ENCODE results near the gene LRRN3. TPM values are rescaled to one million over a fixed set of nuclear protein-coding genes. Genes with fewer than 3 reads are reported as not detected.

LRRN3 gene
- total RNA-seq, 2 experiments from 2014 or later, result 5.4 to 5.8 TPM

GRCh38 chr7:111094419-111094818 is 3.5 kb downstream of the LRRN3 start:
- Mint-ChIP-seq H3K4me1 (ENCODE audit: low read depth) (peaks cover 71% of the 10 kb centered on the region), H3K36me3 (ENCODE audit: low read depth) (no peaks in the 10 kb centered on the region), H3K9me3 (no peaks in the 10 kb centered on the region), H3K27me3 (ENCODE audit: low read depth) (no peaks in the 10 kb centered on the region), H3K4me3 (peak overlapping the region; percentile 85), H3K27ac (peak overlapping the region; percentile 92)
- intact Hi-C loops (cut with micrococcal nuclease), result loop anchor here (1.0 to 10.0 kb wide), 7 partner anchors 14 to 1358 kb away; partner anchors contain the start of genes DOCK4, IFRD1 and ZNF277
- CTCF ChIA-PET, result interaction anchor here (0.6 to 1.7 kb wide), 3 partner anchors 44 to 645 kb away, joined by 3 to 6 read pairs (median 4); no protein-coding TSS in a partner anchor
- no peak for DNase-seq

- Mint-ChIP-seq H3K36me3 (ENCODE audit: low read depth) (peaks cover 11% of the 10 kb centered on the region), H3K4me3 (no peak overlapping the region)
- CTCF ChIA-PET, result interaction anchor here (1.1 kb wide), 1 partner anchor 14 kb away, joined by 3 read pairs; no protein-coding TSS in a partner anchor
Measured at GRCh38 chr7:111096997-111097396, 6.1 kb downstream of the LRRN3 start.

GRCh38 chr7:111098011-111098925 is 7.3 kb downstream of the LRRN3 start:
- Mint-ChIP-seq H3K36me3 (ENCODE audit: low read depth) (peaks cover 16% of the 10 kb centered on the region), H3K4me1 (ENCODE audit: low read depth) (peaks cover 68% of the 10 kb centered on the region), H3K27me3 (ENCODE audit: low read depth) (no peaks in the 10 kb centered on the region), H3K27ac (peak overlapping the region; percentile 85), H3K4me3 (peak overlapping the region; percentile 70), H3K9me3 (no peaks in the 10 kb centered on the region)
- CTCF ChIA-PET, result interaction anchor here (0.7 to 2.3 kb wide), 22 partner anchors 8 to 1000 kb away, joined by 3 to 13 read pairs (median 4); partner anchors contain the start of gene LRRN3
- intact Hi-C loops (cut with micrococcal nuclease), result loop anchor here (1.0 to 10.0 kb wide), 8 partner anchors 388 to 1254 kb away; no protein-coding TSS in a partner anchor
- peak; percentile 83 for DNase-seq

More at GRCh38 chr7:111096997-111097396, 6.1 kb downstream of the LRRN3 start:
- Mint-ChIP-seq H3K9me3 (no peaks in the 10 kb centered on the region), H3K27ac (no peak overlapping the region), H3K27me3 (ENCODE audit: low read depth) (no peaks in the 10 kb centered on the region), H3K4me1 (ENCODE audit: low read depth) (peaks cover 68% of the 10 kb centered on the region)
- intact Hi-C loops (cut with micrococcal nuclease), result loop anchor here (10.0 kb wide), 3 partner anchors 662 to 1092 kb away; no protein-coding TSS in a partner anchor
- DNase-seq, result no peak

GRCh38 chr7:111098926-111099250 is 8.0 kb downstream of the LRRN3 start:
- Mint-ChIP-seq H3K27ac (no peak overlapping the region), H3K36me3 (ENCODE audit: low read depth) (peaks cover 16% of the 10 kb centered on the region), H3K9me3 (no peaks in the 10 kb centered on the region), H3K27me3 (ENCODE audit: low read depth) (no peaks in the 10 kb centered on the region), H3K4me1 (ENCODE audit: low read depth) (peaks cover 69% of the 10 kb centered on the region), H3K4me3 (peak overlapping the region; percentile 70)
- CTCF ChIA-PET, result interaction anchor here (0.7 to 2.3 kb wide), 20 partner anchors 8 to 1000 kb away, joined by 3 to 13 read pairs (median 4); partner anchors contain the start of gene LRRN3
- DNase-seq, result no peak
- intact Hi-C loops (cut with micrococcal nuclease), result loop anchor here (1.0 to 10.0 kb wide), 8 partner anchors 387 to 1255 kb away; no protein-coding TSS in a partner anchor

- no peak overlapping the region for H3K4me3 Mint-ChIP-seq
- peaks cover 25% of the 10 kb centered on the region for H3K36me3 Mint-ChIP-seq (ENCODE audit: low read depth)
Measured at GRCh38 chr7:111101856-111102646, 11.1 kb downstream of the LRRN3 start.

GRCh38 chr7:111103136-111103535 is 12.2 kb downstream of the LRRN3 start:
- H3K36me3 Mint-ChIP-seq (ENCODE audit: low read depth), result peaks cover 25% of the 10 kb centered on the region
- no peak overlapping the region for H3K27ac Mint-ChIP-seq
- CTCF ChIA-PET, result no interaction called here

More at GRCh38 chr7:111101856-111102646, 11.1 kb downstream of the LRRN3 start:
- H3K9me3 Mint-ChIP-seq, result no peaks in the 10 kb centered on the region
- H3K4me1 Mint-ChIP-seq (ENCODE audit: low read depth), result peaks cover 65% of the 10 kb centered on the region
- DNase-seq, result no peak
- intact Hi-C loops (cut with micrococcal nuclease), result loop anchor here (1.0 to 2.0 kb wide), 2 partner anchors 9 to 19 kb away; no protein-coding TSS in a partner anchor
- H3K27me3 Mint-ChIP-seq (ENCODE audit: low read depth), result no peaks in the 10 kb centered on the region
- CTCF ChIA-PET, result interaction anchor here (0.6 kb wide), 2 partner anchors 12 to 22 kb away, joined by 3 to 5 read pairs; no protein-coding TSS in a partner anchor
- peak overlapping the region; percentile 56 for H3K27ac Mint-ChIP-seq

GRCh38 chr7:111103678-111104274 is 12.8 kb downstream of the LRRN3 start:
- Mint-ChIP-seq H3K4me3 (no peak overlapping the region), H3K9me3 (no peaks in the 10 kb centered on the region), H3K36me3 (ENCODE audit: low read depth) (peaks cover 26% of the 10 kb centered on the region), H3K4me1 (ENCODE audit: low read depth) (peaks cover 63% of the 10 kb centered on the region), H3K27ac (peak overlapping the region; percentile 41), H3K27me3 (ENCODE audit: low read depth) (no peaks in the 10 kb centered on the region)
- CTCF ChIA-PET, result no interaction called here
- peak; percentile 37 for DNase-seq
- intact Hi-C loops (cut with micrococcal nuclease), result loop anchor here (2.0 kb wide), 1 partner anchor 21 kb away; no protein-coding TSS in a partner anchor

More at GRCh38 chr7:111103136-111103535, 12.2 kb downstream of the LRRN3 start:
- Mint-ChIP-seq H3K4me3 (no peak overlapping the region), H3K4me1 (ENCODE audit: low read depth) (peaks cover 66% of the 10 kb centered on the region), H3K27me3 (ENCODE audit: low read depth) (no peaks in the 10 kb centered on the region), H3K9me3 (no peaks in the 10 kb centered on the region)
- intact Hi-C loops (cut with micrococcal nuclease), result loop anchor here (2.0 kb wide), 1 partner anchor 20 kb away; no protein-coding TSS in a partner anchor
- no peak for DNase-seq

GRCh38 chr7:111104710-111105109 is 13.8 kb downstream of the LRRN3 start:
- intact Hi-C loops (cut with micrococcal nuclease), result no loop called here
- DNase-seq, result no peak
- Mint-ChIP-seq H3K36me3 (ENCODE audit: low read depth) (peaks cover 33% of the 10 kb centered on the region), H3K4me1 (ENCODE audit: low read depth) (peaks cover 61% of the 10 kb centered on the region), H3K27me3 (ENCODE audit: low read depth) (no peaks in the 10 kb centered on the region), H3K27ac (peak overlapping the region; percentile 31), H3K4me3 (no peak overlapping the region), H3K9me3 (no peaks in the 10 kb centered on the region)
- CTCF ChIA-PET, result no interaction called here

- Mint-ChIP-seq H3K9me3 (no peaks in the 10 kb centered on the region), H3K36me3 (ENCODE audit: low read depth) (peaks cover 34% of the 10 kb centered on the region), H3K27ac (no peak overlapping the region), H3K27me3 (ENCODE audit: low read depth) (no peaks in the 10 kb centered on the region), H3K4me1 (ENCODE audit: low read depth) (peaks cover 61% of the 10 kb centered on the region), H3K4me3 (no peak overlapping the region)
- no peak for DNase-seq
- intact Hi-C loops (cut with micrococcal nuclease), result no loop called here
- CTCF ChIA-PET, result interaction anchor here (0.8 kb wide), 1 partner anchor 22 kb away, joined by 3 read pairs; no protein-coding TSS in a partner anchor
Measured at GRCh38 chr7:111105269-111105668, 14.3 kb downstream of the LRRN3 start.

GRCh38 chr7:111107579-111107978 is 16.7 kb downstream of the LRRN3 start:
- no peak overlapping the region for H3K4me3 Mint-ChIP-seq
- H3K27me3 Mint-ChIP-seq (ENCODE audit: low read depth), result no peaks in the 10 kb centered on the region
- peaks cover 55% of the 10 kb centered on the region for H3K4me1 Mint-ChIP-seq (ENCODE audit: low read depth)
- H3K27ac Mint-ChIP-seq, result no peak overlapping the region
- intact Hi-C loops (cut with micrococcal nuclease), result no loop called here
- DNase-seq, result no peak
- CTCF ChIA-PET, result interaction anchor here (0.9 kb wide), 1 partner anchor 9 kb away, joined by 4 read pairs; no protein-coding TSS in a partner anchor
- H3K36me3 Mint-ChIP-seq (ENCODE audit: low read depth), result peaks cover 25% of the 10 kb centered on the region
- peaks cover 1% of the 10 kb centered on the region for H3K9me3 Mint-ChIP-seq

GRCh38 chr7:111108000-111108399 is 17.1 kb downstream of the LRRN3 start:
- Mint-ChIP-seq H3K9me3 (peaks cover 1% of the 10 kb centered on the region), H3K27ac (no peak overlapping the region), H3K4me3 (no peak overlapping the region), H3K4me1 (ENCODE audit: low read depth) (peaks cover 57% of the 10 kb centered on the region), H3K36me3 (ENCODE audit: low read depth) (peaks cover 25% of the 10 kb centered on the region), H3K27me3 (ENCODE audit: low read depth) (no peaks in the 10 kb centered on the region)
- intact Hi-C loops (cut with micrococcal nuclease), result loop anchor here (1.0 kb wide), 1 partner anchor 14 kb away; no protein-coding TSS in a partner anchor
- CTCF ChIA-PET, result interaction anchor here (0.9 kb wide), 1 partner anchor 9 kb away, joined by 4 read pairs; no protein-coding TSS in a partner anchor
- DNase-seq, result no peak
